Hepatocyte (in vitro differentiated cells): ENCODE data around the gene GTSF1L.

Experiments used
- EZH2 ChIP-seq: fragments of 200-600 bp; sonication (generic); IDR thresholded peaks from 2 replicates; pipeline ENCODE4 v1.6.1; 2016; ENCODE audit warnings: antibody characterized with exemption, mild to moderate bottlenecking, borderline replicate concordance
- EZH2phosphoT487 ChIP-seq: fragments of 200-600 bp; sonication (generic); IDR thresholded peaks from one replicate; pipeline ENCODE4 v1.6.1; 2018; ENCODE audit warnings: antibody characterized with exemption, mild to moderate bottlenecking, low read depth, moderate library complexity; ENCODE audit not compliant: unreplicated experiment, severe bottlenecking
- TF ChIP-seq, protein P1 (sequence below): fragments of 200-600 bp; sonication (generic); IDR thresholded peaks from 2 replicates; pipeline ENCODE4 v1.5.1; 2016; ENCODE audit warnings: antibody characterized with exemption, mild to moderate bottlenecking; ENCODE audit not compliant: poor library complexity

- TF ChIP-seq, protein P1, sequence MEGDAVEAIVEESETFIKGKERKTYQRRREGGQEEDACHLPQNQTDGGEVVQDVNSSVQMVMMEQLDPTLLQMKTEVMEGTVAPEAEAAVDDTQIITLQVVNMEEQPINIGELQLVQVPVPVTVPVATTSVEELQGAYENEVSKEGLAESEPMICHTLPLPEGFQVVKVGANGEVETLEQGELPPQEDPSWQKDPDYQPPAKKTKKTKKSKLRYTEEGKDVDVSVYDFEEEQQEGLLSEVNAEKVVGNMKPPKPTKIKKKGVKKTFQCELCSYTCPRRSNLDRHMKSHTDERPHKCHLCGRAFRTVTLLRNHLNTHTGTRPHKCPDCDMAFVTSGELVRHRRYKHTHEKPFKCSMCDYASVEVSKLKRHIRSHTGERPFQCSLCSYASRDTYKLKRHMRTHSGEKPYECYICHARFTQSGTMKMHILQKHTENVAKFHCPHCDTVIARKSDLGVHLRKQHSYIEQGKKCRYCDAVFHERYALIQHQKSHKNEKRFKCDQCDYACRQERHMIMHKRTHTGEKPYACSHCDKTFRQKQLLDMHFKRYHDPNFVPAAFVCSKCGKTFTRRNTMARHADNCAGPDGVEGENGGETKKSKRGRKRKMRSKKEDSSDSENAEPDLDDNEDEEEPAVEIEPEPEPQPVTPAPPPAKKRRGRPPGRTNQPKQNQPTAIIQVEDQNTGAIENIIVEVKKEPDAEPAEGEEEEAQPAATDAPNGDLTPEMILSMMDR = no peak
- TF ChIP-seq EZH2 (no peak), EZH2phosphoT487 (no peak)
These were observed 16.3 kb downstream of the GTSF1L start for GRCh38 chr20:43710370-43711044.
